ENCODE results near the gene PRKCZ.

PRKCZ gene

GRCh38 chr1:2135441-2135841 is 85.2 kb downstream of the PRKCZ start:
- TF ChIP-seq REST (IDR thresholded peaks at IDR 0.05; ENCODE audit: insufficient read depth in 1 of 2, low read depth in 2 of 2, low read length in 2 of 2) (no peak), FOXP2 (optimal IDR thresholded peaks at IDR 0.05; ENCODE audit: borderline replicate concordance, extremely low read depth, extremely low read length, insufficient read depth) (no peak), SIN3A (IDR thresholded peaks at IDR 0.05; ENCODE audit: borderline replicate concordance, insufficient read depth, low read length) (no peak), TAF1 (IDR thresholded peaks at IDR 0.05; ENCODE audit: borderline replicate concordance, insufficient read depth, low read length) (no peak), POLR2AphosphoS5 (IDR thresholded peaks at IDR 0.05; ENCODE audit: low read depth, low read length) (no peak)

GRCh38 chr1:2135941-2136340 is 85.7 kb downstream of the PRKCZ start:
- TF ChIP-seq TAF1 (IDR thresholded peaks at IDR 0.05; ENCODE audit: borderline replicate concordance, insufficient read depth, low read length) (no peak), POLR2AphosphoS5 (IDR thresholded peaks at IDR 0.05; ENCODE audit: low read depth, low read length) (no peak), REST (IDR thresholded peaks at IDR 0.05; ENCODE audit: insufficient read depth in 1 of 2, low read depth in 2 of 2, low read length in 2 of 2) (no peak), FOXP2 (optimal IDR thresholded peaks at IDR 0.05; ENCODE audit: borderline replicate concordance, extremely low read depth, extremely low read length, insufficient read depth) (no peak), SIN3A (IDR thresholded peaks at IDR 0.05; ENCODE audit: borderline replicate concordance, insufficient read depth, low read length) (no peak)

GRCh38 chr1:2136386-2137235 is 86.4 kb downstream of the PRKCZ start:
- TF ChIP-seq REST (IDR thresholded peaks at IDR 0.05; ENCODE audit: insufficient read depth in 1 of 2, low read depth in 2 of 2, low read length in 2 of 2) (no peak), TAF1 (IDR thresholded peaks at IDR 0.05; ENCODE audit: borderline replicate concordance, insufficient read depth, low read length) (no peak), SIN3A (IDR thresholded peaks at IDR 0.05; ENCODE audit: borderline replicate concordance, insufficient read depth, low read length) (no peak), FOXP2 (optimal IDR thresholded peaks at IDR 0.05; ENCODE audit: borderline replicate concordance, extremely low read depth, extremely low read length, insufficient read depth) (no peak), POLR2AphosphoS5 (IDR thresholded peaks at IDR 0.05; ENCODE audit: low read depth, low read length) (no peak)

GRCh38 chr1:2137257-2138121 is 87.3 kb downstream of the PRKCZ start:
- TF ChIP-seq FOXP2 (optimal IDR thresholded peaks at IDR 0.05; ENCODE audit: borderline replicate concordance, extremely low read depth, extremely low read length, insufficient read depth) (no peak), TAF1 (IDR thresholded peaks at IDR 0.05; ENCODE audit: borderline replicate concordance, insufficient read depth, low read length) (no peak), SIN3A (IDR thresholded peaks at IDR 0.05; ENCODE audit: borderline replicate concordance, insufficient read depth, low read length) (no peak)

- no peak for TF ChIP-seq SIN3A (IDR thresholded peaks at IDR 0.05; ENCODE audit: borderline replicate concordance, insufficient read depth, low read length)
- TF ChIP-seq REST (IDR thresholded peaks at IDR 0.05; ENCODE audit: insufficient read depth in 1 of 2, low read depth in 2 of 2, low read length in 2 of 2) = no peak
- TF ChIP-seq FOXP2 (optimal IDR thresholded peaks at IDR 0.05; ENCODE audit: borderline replicate concordance, extremely low read depth, extremely low read length, insufficient read depth) = no peak
- no peak for TF ChIP-seq POLR2AphosphoS5 (IDR thresholded peaks at IDR 0.05; ENCODE audit: low read depth, low read length)
These were observed 90.8 kb downstream of the PRKCZ start for GRCh38 chr1:2141025-2141424.

Data from PFSK-1 (cell line).